ENCODE data around the gene SLC34A3. TPM values are rescaled to one million over a fixed set of nuclear protein-coding genes. Genes with fewer than 3 reads are reported as not detected.

SLC34A3 gene
- not detected for total RNA-seq

DNA sequence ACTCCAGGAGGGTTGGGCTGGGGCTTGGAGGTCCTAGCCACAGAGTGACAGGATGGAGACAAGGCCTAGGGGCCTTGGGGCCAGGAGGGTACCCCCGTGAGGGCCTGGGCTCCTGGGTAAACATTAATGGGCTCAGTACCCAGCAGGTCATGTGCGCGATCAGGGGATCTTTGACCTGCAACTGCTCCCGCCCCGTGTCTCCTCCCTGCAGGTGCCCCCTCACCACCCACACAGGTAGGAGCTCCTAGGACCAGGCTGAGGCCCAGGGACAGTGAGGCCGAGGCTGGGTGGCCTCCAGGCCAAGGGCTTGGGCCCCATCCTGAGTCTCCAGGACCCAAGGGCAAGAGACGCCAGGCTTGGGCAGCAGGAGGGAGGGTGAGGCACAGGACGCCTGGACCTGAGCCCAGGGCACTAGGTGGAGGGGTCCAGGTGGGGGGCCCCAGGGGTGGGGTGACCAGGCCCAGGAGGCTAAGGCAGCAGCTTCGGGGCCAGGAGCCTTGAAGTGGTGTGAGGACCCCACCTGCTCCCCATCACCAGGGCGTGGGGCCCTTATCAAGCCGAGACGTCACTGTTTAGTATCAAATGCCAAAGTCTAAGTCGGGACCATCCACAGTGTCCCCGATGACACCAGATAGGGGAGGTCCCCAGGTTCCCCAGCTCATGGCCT lies at the start of gene SLC34A3:
TSS of gene SLC34A3 (plus strand) at position 197 of the 667 bp plus-strand sequence. CDS start 802 bp downstream, outside the sequence.
- no peaks in the 10 kb centered on the region for H3K9me3 Mint-ChIP-seq (ENCODE audit: low read depth)
- no peaks in the 10 kb centered on the region for H3K27me3 Mint-ChIP-seq
- H3K36me3 Mint-ChIP-seq, result no peaks in the 10 kb centered on the region
- DNase-seq (no peak), ATAC-seq (no peak)
- no peak within 1 kb of the TSS for H3K27ac Mint-ChIP-seq
- no peak within 1 kb of the TSS for H3K4me3 Mint-ChIP-seq
- peaks cover 2% of the 10 kb centered on the region for H3K4me1 Mint-ChIP-seq
- CTCF ChIA-PET, result interaction anchor here (0.9 to 2.3 kb wide), 6 partner anchors 9 to 184 kb away, joined by 3 to 7 read pairs (median 4); partner anchors contain the start of genes ANAPC2 and SSNA1

DNA sequence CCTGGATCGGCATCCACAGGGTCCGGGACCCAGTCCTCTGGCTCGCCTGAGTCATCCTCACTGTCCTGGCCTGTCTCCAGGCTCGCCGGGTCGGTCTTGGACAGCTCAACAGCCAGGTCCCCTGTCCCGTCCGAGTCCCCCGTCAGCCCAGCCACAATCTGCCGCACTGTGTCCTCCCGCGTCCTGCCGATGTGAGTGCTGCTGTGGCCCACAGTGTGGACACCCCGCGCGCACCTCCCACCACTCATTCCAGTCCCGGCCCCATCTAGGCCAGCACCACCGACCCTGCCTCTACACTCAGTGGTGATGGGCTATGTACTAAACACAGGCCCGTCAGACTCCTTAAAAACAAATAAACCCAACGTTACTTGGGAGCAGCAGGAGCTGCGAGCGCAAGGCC lies 49.0 kb upstream of the SLC34A3 start:
- DNase-seq, result no peak
- Mint-ChIP-seq H3K4me1 (peaks cover 8% of the 10 kb centered on the region), H3K36me3 (peaks cover 4% of the 10 kb centered on the region), H3K9me3 (ENCODE audit: low read depth) (no peaks in the 10 kb centered on the region), H3K27ac (no peak overlapping the region), H3K27me3 (no peaks in the 10 kb centered on the region), H3K4me3 (no peak overlapping the region)
- CTCF ChIA-PET, result no interaction called here
- no peak for ATAC-seq

DNA sequence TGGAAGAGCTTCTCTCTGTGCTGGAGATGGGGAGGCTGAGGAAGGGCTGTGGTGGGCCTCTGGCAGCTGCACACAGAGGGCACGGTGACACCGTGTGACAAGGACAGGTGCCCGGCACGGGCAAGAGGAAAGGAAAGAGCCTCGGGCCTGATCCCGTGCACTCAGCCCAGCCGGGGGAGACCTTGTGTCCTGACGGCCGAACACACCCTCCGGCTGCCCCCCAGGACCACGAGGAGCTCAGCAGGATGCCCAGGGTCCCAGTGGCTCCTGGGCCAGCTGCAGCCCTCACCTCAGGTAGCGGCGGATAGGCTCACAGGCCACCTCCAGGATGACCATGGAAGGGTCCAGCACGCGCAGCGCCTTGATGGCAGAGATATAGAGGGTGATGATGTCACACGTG lies 47.9 kb upstream of the SLC34A3 start:
- Mint-ChIP-seq H3K4me3 (no peak overlapping the region), H3K36me3 (peaks cover 4% of the 10 kb centered on the region), H3K27me3 (no peaks in the 10 kb centered on the region), H3K4me1 (peaks cover 19% of the 10 kb centered on the region), H3K9me3 (ENCODE audit: low read depth) (no peaks in the 10 kb centered on the region), H3K27ac (no peak overlapping the region)
- CTCF ChIA-PET, result no interaction called here
- no peak for DNase-seq
- no peak for ATAC-seq

DNA sequence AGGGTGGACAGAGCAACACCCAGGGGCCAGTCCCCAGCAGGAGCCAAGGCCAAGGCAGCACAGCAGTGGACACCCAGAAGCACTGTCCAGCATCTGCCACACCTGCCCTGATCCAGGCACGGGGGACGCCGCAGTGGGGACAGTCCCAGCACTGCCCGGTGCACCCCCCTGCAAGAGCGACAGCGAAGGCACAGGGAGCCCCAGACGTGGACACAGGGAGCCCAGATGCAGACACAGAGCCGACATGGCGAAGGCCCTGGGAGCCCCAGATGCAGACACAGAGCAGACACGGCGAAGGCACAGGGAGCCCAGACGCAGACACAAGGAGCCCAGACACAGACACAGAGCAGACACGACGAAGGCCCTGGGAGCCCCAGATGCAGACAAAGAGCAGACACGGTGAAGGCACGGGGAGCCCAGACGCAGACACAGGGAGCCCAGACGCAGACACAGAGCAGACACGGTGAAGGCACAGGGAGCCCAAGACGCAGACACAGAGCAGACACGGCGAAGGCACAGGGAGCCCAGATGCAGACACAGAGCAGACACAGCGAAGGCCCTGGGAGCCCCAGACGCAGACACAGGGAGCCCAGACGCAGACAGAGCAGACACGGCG lies 46.6 kb upstream of the SLC34A3 start:
- no peak overlapping the region for H3K27ac Mint-ChIP-seq
- DNase-seq (no peak), ATAC-seq (no peak)
- CTCF ChIA-PET, result no interaction called here
- H3K4me3 Mint-ChIP-seq, result no peak overlapping the region
- no peaks in the 10 kb centered on the region for H3K27me3 Mint-ChIP-seq
- H3K36me3 Mint-ChIP-seq, result peaks cover 4% of the 10 kb centered on the region
- H3K9me3 Mint-ChIP-seq (ENCODE audit: low read depth), result no peaks in the 10 kb centered on the region
- H3K4me1 Mint-ChIP-seq, result peaks cover 21% of the 10 kb centered on the region

DNA sequence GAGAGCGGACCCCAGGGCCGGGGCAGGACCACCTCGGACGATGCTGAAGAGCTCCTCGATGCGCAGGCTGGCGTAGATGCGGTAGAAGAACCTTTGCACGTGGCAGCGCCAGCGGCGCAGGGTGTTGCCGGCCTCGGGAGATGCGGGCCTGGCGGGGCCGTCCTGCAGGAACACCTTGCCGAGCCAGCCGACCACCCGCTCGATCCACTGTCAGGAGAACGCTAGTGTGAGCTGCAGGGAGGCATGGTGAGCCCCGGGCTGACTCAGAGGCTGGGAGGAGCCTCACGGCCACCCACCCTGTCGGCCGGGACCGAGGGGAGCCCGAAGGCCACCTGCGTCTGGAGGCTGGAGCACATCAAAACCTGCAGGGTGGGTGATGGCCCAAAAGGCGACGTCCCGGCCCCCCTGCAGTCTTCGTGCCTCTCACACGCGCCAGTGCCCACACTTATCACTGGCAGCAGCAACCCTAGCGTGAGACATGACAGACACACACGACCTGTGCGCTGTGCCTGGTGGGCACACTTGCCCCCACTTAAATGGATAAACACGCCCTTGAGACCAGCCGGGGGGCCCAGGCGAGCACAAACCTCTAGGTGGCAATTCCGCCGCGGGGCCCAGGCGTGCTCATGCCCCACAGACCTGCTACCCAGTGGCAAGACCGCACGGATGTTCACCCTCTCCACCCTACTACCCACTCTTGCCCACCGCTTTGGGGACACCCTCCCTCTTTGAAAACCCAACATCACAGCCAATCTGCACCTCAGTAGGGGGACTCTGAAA lies 45.6 kb upstream of the SLC34A3 start:
- DNase-seq, result no peak
- CTCF ChIA-PET, result no interaction called here
- Mint-ChIP-seq H3K4me3 (no peak overlapping the region), H3K27me3 (no peaks in the 10 kb centered on the region), H3K36me3 (peaks cover 4% of the 10 kb centered on the region), H3K27ac (no peak overlapping the region), H3K9me3 (ENCODE audit: low read depth) (no peaks in the 10 kb centered on the region), H3K4me1 (peaks cover 28% of the 10 kb centered on the region)
- no peak for ATAC-seq

DNA sequence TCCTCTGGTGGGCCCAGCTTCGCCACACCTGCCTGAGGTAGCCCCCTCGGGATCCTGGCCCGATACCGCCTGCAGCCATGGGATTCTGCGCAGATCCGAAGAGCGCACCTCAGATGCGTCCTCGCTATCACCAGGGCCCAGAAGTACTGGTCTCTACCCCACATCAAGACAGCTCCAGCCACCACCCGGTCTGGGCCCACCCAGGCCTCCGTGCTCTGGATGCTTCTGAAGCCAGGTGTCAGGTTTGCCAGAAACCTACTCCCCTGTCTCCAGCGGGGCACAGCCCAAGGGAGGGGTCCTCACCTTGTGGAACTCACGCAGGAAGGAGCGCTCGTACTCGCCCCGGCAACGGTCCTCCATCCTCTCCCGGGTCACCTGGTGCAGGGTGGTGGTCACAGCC lies 44.8 kb upstream of the SLC34A3 start:
- Mint-ChIP-seq H3K36me3 (peaks cover 5% of the 10 kb centered on the region), H3K27ac (no peak overlapping the region), H3K4me1 (peaks cover 35% of the 10 kb centered on the region), H3K9me3 (ENCODE audit: low read depth) (no peaks in the 10 kb centered on the region), H3K4me3 (no peak overlapping the region), H3K27me3 (no peaks in the 10 kb centered on the region)
- CTCF ChIA-PET, result no interaction called here
- no peak for ATAC-seq
- no peak for DNase-seq

DNA sequence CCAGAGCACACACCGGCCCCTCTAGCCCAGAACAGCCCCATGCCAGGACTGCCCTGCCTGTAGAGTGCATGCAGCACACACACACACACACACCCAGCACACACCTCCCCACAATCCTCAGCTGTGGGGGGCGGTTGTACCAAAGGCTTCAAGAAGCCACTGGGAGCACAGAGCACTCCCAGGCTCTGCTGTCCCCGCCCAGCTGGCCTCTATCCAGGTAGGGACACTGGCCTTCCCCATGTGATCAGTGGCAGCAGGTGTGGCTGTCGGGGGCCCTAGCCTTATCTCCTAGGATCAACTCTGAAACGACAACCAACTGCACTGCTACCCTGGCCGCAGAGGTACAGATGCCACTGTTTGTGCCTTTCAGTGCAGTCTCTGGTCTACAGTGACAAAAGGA lies 44.3 kb upstream of the SLC34A3 start:
- CTCF ChIA-PET, result interaction anchor here (3.5 to 5.1 kb wide), 2 partner anchors 18 to 50 kb away, joined by 15 to 55 read pairs; partner anchors contain the start of genes NDOR1, TMEM203 and TPRN
- ATAC-seq, result no peak
- DNase-seq, result no peak
- Mint-ChIP-seq H3K27me3 (no peaks in the 10 kb centered on the region), H3K4me3 (peak overlapping the region; percentile 93), H3K36me3 (peaks cover 5% of the 10 kb centered on the region), H3K27ac (no peak overlapping the region), H3K4me1 (peaks cover 35% of the 10 kb centered on the region), H3K9me3 (ENCODE audit: low read depth) (no peaks in the 10 kb centered on the region)

DNA sequence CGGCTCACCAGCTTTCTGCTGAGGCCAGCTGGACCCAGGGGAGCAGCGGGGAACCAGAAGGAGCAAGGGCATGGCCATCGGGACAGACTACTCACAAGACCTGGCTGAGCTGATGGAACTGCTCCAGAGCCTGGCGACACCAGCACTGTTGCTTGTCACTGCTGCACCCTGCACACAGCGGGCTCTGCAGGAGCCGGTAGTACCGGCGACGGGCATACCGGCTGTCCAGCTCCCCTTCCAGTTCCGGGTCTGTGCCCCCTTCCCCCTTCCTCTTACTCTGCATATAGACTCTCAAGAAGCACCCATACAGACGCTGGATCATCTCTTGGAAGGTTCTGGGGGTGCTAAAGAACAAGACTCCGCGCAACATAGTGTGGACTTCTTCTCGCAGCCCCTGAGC lies 43.3 kb upstream of the SLC34A3 start:
- ATAC-seq, result no peak

DNA sequence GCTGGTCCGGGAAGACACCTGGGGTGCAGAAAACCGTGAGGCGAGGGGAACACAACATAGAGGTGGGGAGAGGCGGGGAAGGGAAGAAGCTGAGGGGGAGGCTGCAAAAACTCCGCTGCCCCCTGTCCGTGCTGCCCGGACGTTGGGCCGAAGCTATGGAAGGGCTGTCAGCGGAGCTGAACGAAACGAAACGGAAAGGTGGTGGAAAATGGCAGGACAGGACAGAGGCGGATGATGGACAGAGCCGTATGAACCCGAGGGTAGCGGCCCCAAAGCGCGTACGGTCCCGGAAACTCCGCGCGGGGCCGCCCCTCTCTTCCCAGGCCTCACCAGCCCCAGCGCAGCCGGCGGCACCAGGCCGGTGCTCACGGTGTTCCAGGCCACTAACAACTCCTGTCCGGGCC lies 42.6 kb upstream of the SLC34A3 start:
- DNase-seq (no peak), ATAC-seq (no peak)
- H3K4me3 Mint-ChIP-seq, result peak overlapping the region; percentile 93
- H3K9me3 Mint-ChIP-seq (ENCODE audit: low read depth), result no peaks in the 10 kb centered on the region
- H3K27ac Mint-ChIP-seq, result peak overlapping the region; percentile 92
- no peaks in the 10 kb centered on the region for H3K27me3 Mint-ChIP-seq
- peaks cover 2% of the 10 kb centered on the region for H3K36me3 Mint-ChIP-seq
- H3K4me1 Mint-ChIP-seq, result peaks cover 35% of the 10 kb centered on the region
- CTCF ChIA-PET, result interaction anchor here (0.9 to 5.1 kb wide), 17 partner anchors 10 to 154 kb away, joined by 3 to 55 read pairs (median 8); partner anchors contain the start of genes CYSRT1, NDOR1, NELFB and RNF208

More for the DNA sequence above, 43.3 kb upstream of the SLC34A3 start:
- Mint-ChIP-seq H3K4me3 (peak overlapping the region; percentile 93), H3K27ac (peak overlapping the region; percentile 92), H3K36me3 (peaks cover 2% of the 10 kb centered on the region), H3K27me3 (no peaks in the 10 kb centered on the region), H3K9me3 (ENCODE audit: low read depth) (no peaks in the 10 kb centered on the region), H3K4me1 (peaks cover 35% of the 10 kb centered on the region)
- CTCF ChIA-PET, result interaction anchor here (1.2 to 5.1 kb wide), 8 partner anchors 11 to 67 kb away, joined by 6 to 55 read pairs (median 11); partner anchors contain the start of genes CYSRT1, NDOR1, NELFB and RNF208
- DNase-seq, result no peak

DNA sequence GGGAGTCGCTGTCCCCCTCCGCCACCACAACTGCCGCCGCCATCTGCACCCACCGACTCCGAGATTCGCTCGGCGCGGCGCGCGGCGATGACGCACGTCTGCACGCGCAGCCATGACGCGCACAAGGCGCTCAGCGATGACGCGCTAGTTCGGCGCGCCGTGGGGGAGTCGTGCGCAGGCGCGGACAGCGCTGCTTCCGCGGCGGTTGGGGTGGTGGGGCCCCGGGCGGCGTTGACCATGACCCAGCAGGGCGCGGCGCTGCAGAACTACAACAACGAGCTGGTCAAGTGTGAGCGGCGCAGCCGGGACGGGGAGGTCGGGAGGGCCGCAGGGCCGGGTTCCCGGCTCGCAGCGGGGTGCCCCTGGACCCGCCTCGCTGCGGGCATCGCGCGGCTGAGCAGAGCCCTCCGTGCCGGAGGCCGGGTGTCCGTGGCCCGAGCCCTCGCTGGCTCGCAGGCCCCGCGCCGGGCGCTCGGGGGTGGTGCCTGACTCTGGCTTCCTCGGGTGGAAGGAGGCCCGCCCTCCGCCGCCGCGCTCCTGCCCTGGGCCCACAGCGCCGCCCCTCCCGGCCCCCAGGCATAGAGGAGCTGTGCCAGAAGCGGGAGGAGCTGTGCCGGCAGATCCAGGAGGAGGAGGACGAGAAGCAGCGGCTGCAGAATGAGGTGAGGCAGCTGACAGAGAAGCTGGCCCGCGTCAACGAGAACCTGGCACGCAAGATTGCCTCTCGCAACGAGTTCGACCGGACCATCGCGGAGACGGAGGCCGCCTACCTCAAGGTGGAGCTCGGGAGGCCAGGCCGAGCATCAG lies 42.0 kb upstream of the SLC34A3 start, which contains the start of the genes ANAPC2 and SSNA1:
TSS of gene ANAPC2 (minus strand) at position 71 of the 807 bp plus-strand sequence. CDS start at position 43, 28 bp downstream.
TSS of gene SSNA1 (plus strand) at position 187 of the 807 bp plus-strand sequence. CDS start at position 238, 51 bp downstream.
- peaks cover 35% of the 10 kb centered on the region for H3K4me1 Mint-ChIP-seq

DNA sequence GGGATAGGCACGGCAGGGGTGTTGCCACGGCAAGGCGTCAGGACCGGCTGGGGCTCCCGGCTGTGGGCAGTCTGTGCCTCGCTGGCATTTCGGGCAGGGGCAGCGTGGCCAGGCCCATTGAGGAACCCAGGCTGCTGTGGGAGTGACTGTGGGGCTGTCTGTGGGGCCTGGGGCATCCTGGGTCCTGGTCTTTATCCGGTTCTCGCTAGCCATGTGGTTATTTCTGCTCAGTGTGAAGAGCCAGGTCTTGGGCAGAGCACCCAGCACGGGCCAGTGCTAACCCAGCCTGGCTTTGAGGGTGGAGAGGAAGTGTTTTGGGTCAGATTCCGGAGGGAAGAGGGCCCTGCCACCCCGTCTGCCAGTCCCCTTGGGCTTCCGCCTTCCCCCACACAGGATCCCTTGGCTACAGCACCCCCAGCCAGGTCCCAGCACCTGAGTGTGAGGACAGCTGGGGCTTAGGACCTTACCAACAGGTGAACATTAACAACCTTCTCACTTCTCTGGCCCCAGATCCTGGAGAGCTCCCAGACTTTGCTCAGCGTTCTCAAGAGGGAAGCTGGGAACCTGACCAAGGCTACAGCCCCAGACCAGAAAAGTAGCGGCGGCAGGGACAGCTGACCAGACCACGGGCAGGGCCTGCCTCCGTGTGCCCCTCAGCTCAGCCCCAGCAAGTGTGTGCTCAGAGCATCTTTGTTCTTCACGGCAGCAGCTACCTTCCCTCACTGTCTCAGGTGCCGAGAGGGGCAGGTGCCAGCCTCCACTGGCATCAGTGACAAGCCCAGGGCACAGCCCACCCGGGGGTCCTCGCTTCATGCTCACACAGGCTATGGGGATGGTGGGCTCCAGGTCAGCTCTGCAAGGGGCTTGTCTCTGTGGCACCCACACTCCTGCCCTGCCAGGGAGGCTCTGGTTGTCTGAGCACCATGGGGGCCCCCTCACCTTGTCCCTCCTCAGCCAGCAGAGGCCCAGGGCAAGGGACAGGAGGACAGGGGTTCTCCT lies 41.1 kb upstream of the SLC34A3 start:
- H3K4me3 Mint-ChIP-seq, result peak overlapping the region; percentile 93
- H3K36me3 Mint-ChIP-seq, result peaks cover 2% of the 10 kb centered on the region
- H3K27ac Mint-ChIP-seq, result peak overlapping the region; percentile 92
- peaks cover 35% of the 10 kb centered on the region for H3K4me1 Mint-ChIP-seq
- no peaks in the 10 kb centered on the region for H3K9me3 Mint-ChIP-seq (ENCODE audit: low read depth)
- ATAC-seq (no peak), DNase-seq (no peak)
- no peaks in the 10 kb centered on the region for H3K27me3 Mint-ChIP-seq
- CTCF ChIA-PET, result interaction anchor here (0.9 to 5.1 kb wide), 24 partner anchors 9 to 161 kb away, joined by 3 to 55 read pairs (median 4); partner anchors contain the start of genes CYSRT1, NDOR1, NELFB and RNF208

More for the DNA sequence above, 42.0 kb upstream of the SLC34A3 start, which contains the start of the genes ANAPC2 and SSNA1:
- DNase-seq, result peak; percentile 93
- CTCF ChIA-PET, result interaction anchor here (0.9 to 5.1 kb wide), 26 partner anchors 10 to 160 kb away, joined by 3 to 55 read pairs (median 4); partner anchors contain the start of genes CYSRT1, NDOR1, NELFB and RNF208
- H3K27ac Mint-ChIP-seq, result peak within 1 kb of the TSS; percentile 92
- peak within 1 kb of the TSS; percentile 93 for H3K4me3 Mint-ChIP-seq
- H3K36me3 Mint-ChIP-seq, result peaks cover 2% of the 10 kb centered on the region
- peak; percentile 81 for ATAC-seq
- H3K27me3 Mint-ChIP-seq, result no peaks in the 10 kb centered on the region
- H3K9me3 Mint-ChIP-seq (ENCODE audit: low read depth), result no peaks in the 10 kb centered on the region
